ENCODE results near the gene SLC19A1.
"Not testable (repeated sequence)": the region's sequence is repeated elsewhere in the genome, so short reads cannot be mapped to it uniquely, and the experiment has no call there.

DNA sequence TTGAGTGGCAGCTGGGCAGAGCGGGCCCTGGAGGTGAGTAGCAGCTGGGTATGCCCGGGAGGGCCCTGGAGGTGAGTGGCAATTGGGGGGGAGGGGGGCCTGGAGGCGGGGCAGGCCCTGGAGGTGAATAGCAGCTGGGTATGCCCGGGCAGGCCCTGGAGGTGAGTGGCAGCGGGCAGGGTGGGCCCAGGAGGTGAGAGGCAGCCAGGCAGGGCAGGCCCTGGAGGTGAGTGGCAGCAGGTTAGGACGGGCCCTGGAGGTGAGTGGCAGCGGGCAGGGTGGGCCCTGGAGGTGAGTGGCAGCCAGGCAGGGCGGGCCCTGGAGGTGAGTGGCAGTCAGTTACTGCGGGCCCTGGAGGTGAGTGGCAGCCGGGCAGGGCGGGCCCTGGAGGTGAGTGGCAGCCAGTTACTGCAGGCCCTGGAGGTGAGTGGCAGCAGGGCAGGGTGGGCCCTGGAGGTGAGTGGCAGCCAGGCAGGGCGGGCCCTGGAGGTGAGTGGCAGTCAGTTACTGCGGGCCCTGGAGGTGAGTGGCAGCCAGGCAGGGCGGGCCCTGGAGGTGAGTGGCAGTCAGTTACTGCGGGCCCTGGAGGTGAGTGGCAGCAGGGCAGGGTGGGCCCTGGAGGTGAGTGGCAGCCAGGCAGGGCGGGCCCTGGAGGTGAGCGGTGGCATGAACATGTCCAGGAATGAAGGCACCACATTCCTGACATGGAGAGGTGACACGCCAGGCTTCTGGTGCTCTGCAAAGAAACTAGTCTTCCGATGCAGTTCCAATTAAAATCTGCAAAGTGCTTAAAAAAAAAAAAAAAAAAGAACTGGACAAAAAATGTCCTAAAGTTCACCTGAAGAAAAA lies 14.9 kb downstream of the SLC19A1 start:
- TF ChIP-seq, protein P1, sequence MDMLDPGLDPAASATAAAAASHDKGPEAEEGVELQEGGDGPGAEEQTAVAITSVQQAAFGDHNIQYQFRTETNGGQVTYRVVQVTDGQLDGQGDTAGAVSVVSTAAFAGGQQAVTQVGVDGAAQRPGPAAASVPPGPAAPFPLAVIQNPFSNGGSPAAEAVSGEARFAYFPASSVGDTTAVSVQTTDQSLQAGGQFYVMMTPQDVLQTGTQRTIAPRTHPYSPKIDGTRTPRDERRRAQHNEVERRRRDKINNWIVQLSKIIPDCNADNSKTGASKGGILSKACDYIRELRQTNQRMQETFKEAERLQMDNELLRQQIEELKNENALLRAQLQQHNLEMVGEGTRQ (IDR thresholded peaks at IDR 0.05; ENCODE audit: borderline replicate concordance, low read depth, low read length) = not testable (repeated sequence)
- TF ChIP-seq EZH2phosphoT487 (IDR thresholded peaks at IDR 0.05; ENCODE audit: borderline replicate concordance, low read depth); FOXJ3 (CRISPR knock-in tag; IDR thresholded peaks at IDR 0.05); POLR2AphosphoS5 (IDR thresholded peaks at IDR 0.05; ENCODE audit: low read depth, low read length): not testable (repeated sequence)
- TF ChIP-seq, protein P2, sequence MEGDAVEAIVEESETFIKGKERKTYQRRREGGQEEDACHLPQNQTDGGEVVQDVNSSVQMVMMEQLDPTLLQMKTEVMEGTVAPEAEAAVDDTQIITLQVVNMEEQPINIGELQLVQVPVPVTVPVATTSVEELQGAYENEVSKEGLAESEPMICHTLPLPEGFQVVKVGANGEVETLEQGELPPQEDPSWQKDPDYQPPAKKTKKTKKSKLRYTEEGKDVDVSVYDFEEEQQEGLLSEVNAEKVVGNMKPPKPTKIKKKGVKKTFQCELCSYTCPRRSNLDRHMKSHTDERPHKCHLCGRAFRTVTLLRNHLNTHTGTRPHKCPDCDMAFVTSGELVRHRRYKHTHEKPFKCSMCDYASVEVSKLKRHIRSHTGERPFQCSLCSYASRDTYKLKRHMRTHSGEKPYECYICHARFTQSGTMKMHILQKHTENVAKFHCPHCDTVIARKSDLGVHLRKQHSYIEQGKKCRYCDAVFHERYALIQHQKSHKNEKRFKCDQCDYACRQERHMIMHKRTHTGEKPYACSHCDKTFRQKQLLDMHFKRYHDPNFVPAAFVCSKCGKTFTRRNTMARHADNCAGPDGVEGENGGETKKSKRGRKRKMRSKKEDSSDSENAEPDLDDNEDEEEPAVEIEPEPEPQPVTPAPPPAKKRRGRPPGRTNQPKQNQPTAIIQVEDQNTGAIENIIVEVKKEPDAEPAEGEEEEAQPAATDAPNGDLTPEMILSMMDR (IDR thresholded peaks at IDR 0.05) = not testable (repeated sequence)
- TF ChIP-seq, protein P3, sequence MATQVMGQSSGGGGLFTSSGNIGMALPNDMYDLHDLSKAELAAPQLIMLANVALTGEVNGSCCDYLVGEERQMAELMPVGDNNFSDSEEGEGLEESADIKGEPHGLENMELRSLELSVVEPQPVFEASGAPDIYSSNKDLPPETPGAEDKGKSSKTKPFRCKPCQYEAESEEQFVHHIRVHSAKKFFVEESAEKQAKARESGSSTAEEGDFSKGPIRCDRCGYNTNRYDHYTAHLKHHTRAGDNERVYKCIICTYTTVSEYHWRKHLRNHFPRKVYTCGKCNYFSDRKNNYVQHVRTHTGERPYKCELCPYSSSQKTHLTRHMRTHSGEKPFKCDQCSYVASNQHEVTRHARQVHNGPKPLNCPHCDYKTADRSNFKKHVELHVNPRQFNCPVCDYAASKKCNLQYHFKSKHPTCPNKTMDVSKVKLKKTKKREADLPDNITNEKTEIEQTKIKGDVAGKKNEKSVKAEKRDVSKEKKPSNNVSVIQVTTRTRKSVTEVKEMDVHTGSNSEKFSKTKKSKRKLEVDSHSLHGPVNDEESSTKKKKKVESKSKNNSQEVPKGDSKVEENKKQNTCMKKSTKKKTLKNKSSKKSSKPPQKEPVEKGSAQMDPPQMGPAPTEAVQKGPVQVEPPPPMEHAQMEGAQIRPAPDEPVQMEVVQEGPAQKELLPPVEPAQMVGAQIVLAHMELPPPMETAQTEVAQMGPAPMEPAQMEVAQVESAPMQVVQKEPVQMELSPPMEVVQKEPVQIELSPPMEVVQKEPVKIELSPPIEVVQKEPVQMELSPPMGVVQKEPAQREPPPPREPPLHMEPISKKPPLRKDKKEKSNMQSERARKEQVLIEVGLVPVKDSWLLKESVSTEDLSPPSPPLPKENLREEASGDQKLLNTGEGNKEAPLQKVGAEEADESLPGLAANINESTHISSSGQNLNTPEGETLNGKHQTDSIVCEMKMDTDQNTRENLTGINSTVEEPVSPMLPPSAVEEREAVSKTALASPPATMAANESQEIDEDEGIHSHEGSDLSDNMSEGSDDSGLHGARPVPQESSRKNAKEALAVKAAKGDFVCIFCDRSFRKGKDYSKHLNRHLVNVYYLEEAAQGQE (IDR thresholded peaks at IDR 0.05; ENCODE audit: low read depth, low read length) = not testable (repeated sequence)

Data from SK-N-SH (cell line).